Esophagus muscularis mucosa (tissue), 4 donors: ENCODE measurements around the gene GRB7. TPM values are rescaled to one million over a fixed set of nuclear protein-coding genes. Genes with fewer than 3 reads are reported as not detected.

Experiments used
- DNase-seq: peaks from one replicate; pipeline ENCODE4 v3.0.0-alpha.2; 2017; ENCODE audit errors: extremely low spot score
- H3K27ac ChIP-seq, 4 donors: fragments of 200-600 bp; sonication (generic); replicated peaks in 1 of 4; 1 replicate in 3 of 4; 2 replicates in 1 of 4; pipeline ENCODE4 v1.5.1; 2016 to 2019; ENCODE audit warnings: mild to moderate bottlenecking in 1 of 4
- H3K27me3 ChIP-seq, 4 donors: fragments of 200-600 bp; sonication (generic); one replicate each; pipeline versions ENCODE4 v1.5.1 to v1.6.0; 2016 to 2019
- H3K36me3 ChIP-seq, 4 donors: fragments of 200-600 bp; sonication (generic); one replicate each; pipeline ENCODE4 v1.5.1; 2016 to 2019
- H3K4me1 ChIP-seq, 4 donors: fragments of 200-600 bp; sonication (generic); one replicate each; pipeline ENCODE4 v1.5.1; 2016 to 2019
- H3K4me3 ChIP-seq, 4 donors: fragments of 200-600 bp; sonication (generic); 1 replicate in 2 of 4; 2 replicates in 2 of 4; pipeline ENCODE4 v1.5.1; 2016 to 2019; ENCODE audit warnings: mild to moderate bottlenecking in 4 of 4, moderate library complexity in 1 of 4
- H3K9me3 ChIP-seq, 4 donors: fragments of 200-600 bp; sonication (generic); 1 replicate in 3 of 4; 2 replicates in 1 of 4; pipeline ENCODE4 v1.5.1; 2016 to 2019
- CTCF ChIP-seq, 3 experiments: fragments of 200-600 bp in 2 of 3; fragments of 450-650 bp in 1 of 3; sonication (generic) in 2 of 3; IDR thresholded peaks; one replicate each; pipeline ENCODE4 v1.5.1; 2017 to 2019; ENCODE audit warnings: antibody characterized with exemption in 3 of 3, mild to moderate bottlenecking in 2 of 3, moderate library complexity in 1 of 3
- EP300 ChIP-seq: sonication (generic); formaldehyde crosslinking; IDR thresholded peaks from one replicate; pipeline ENCODE4 v1.6.1; 2017; ENCODE audit warnings: antibody characterized with exemption
- POLR2A ChIP-seq: fragments of 450-650 bp; IDR thresholded peaks from one replicate; pipeline ENCODE4 v1.6.1; 2017; ENCODE audit warnings: antibody characterized with exemption, moderate library complexity, mild to moderate bottlenecking, low read depth
- POLR2AphosphoS5 ChIP-seq, 2 donors: sonication (generic); formaldehyde crosslinking; IDR thresholded peaks; one replicate each; pipeline ENCODE4 v1.6.1; 2017; ENCODE audit warnings: antibody characterized with exemption in 2 of 2
- WGBS: methylation state at CpG from one replicate; pipeline ENCODE4 v1.1.5; 2018; 5-methylcytosine and 5-hydroxymethylcytosine counted together
- intact Hi-C: fragments of 100-400 bp; cut with DNase I; formaldehyde crosslinking; loops from one replicate; pipeline ENCODE4 v1.15.1; 2023
- total RNA-seq, 4 donors: library from RNA; depleted of rRNA; stranded (reverse); fragments of >200 nt; gene quantifications; one replicate each; pipeline versions ENCODE4 v1.1.0 to v1.2.1, GENCODE V29; 2016

Gene GRB7
- total RNA-seq, 4 donors from 2014 or later, result 0.23 to 0.83 (median 0.55) TPM

- H3K4me3 ChIP-seq, result peak overlapping the region; percentile 75 to 86 (median 82)
- no peaks in the 10 kb centered on the region for H3K36me3 ChIP-seq
- H3K4me1 ChIP-seq, result peaks cover 20 to 26% (median 24%) of the 10 kb centered on the region in 4 donors
- intact Hi-C loops, result loop anchor here (1.0 to 10.0 kb wide), 3 partner anchors 116 to 201 kb away; partner anchors contain the start of gene STARD3
- peak overlapping the region; percentile 89 to 97 (median 94) for H3K27ac ChIP-seq
- peaks cover 0 to 8% (median 0%) of the 10 kb centered on the region in 4 donors for H3K27me3 ChIP-seq
- no peaks in the 10 kb centered on the region for H3K9me3 ChIP-seq
- TF ChIP-seq POLR2A (no peak), CTCF (IDR thresholded peaks at IDR 0.05) (no peak), EP300 (no peak), POLR2AphosphoS5 (IDR thresholded peaks at IDR 0.05) (no peak)
- no peak for DNase-seq
- 43% methylated on average over 5 of the region's 55 CpGs for WGBS
Observed at GRCh38 chr17:39753514-39754160, 15.9 kb downstream of the GRB7 start.

GRCh38 chr17:39754161-39754957, 16.6 kb downstream of the GRB7 start:
- H3K4me1 ChIP-seq, result peaks cover 20 to 26% (median 24%) of the 10 kb centered on the region in 4 donors
- H3K4me3 ChIP-seq, result peak overlapping the region; percentile 75 to 86 (median 82)
- TF ChIP-seq CTCF (IDR thresholded peaks at IDR 0.05), result peak; percentile 98 to 99 (median 99)
- peak; percentile 83 to 87 for TF ChIP-seq POLR2AphosphoS5 (IDR thresholded peaks at IDR 0.05)
- TF ChIP-seq EP300, result no peak
- WGBS, result 0% methylated on average over 15 of the region's 91 CpGs
- DNase-seq, result peak; percentile 98
- H3K36me3 ChIP-seq, result no peaks in the 10 kb centered on the region
- H3K9me3 ChIP-seq, result no peaks in the 10 kb centered on the region
- peaks cover 0 to 12% (median 0%) of the 10 kb centered on the region in 4 donors for H3K27me3 ChIP-seq
- H3K27ac ChIP-seq, result peak overlapping the region; percentile 89 to 97 (median 94)
- intact Hi-C loops, result loop anchor here (1.0 to 10.0 kb wide), 3 partner anchors 117 to 200 kb away; partner anchors contain the start of gene STARD3

- intact Hi-C loops, result loop anchor here (1.0 to 10.0 kb wide), 3 partner anchors 118 to 200 kb away; partner anchors contain the start of gene STARD3
- peak overlapping the region; percentile 75 to 86 (median 82) for H3K4me3 ChIP-seq
- TF ChIP-seq POLR2AphosphoS5 (IDR thresholded peaks at IDR 0.05) (no peak), EP300 (no peak)
- H3K36me3 ChIP-seq, result no peaks in the 10 kb centered on the region
- DNase-seq, result no peak
- H3K27ac ChIP-seq, result peak overlapping the region; percentile 89 to 97 (median 94)
- WGBS, result 33% methylated on average over 19 of the region's 21 CpGs
- H3K4me1 ChIP-seq, result peaks cover 20 to 25% (median 24%) of the 10 kb centered on the region in 4 donors
- no peaks in the 10 kb centered on the region for H3K9me3 ChIP-seq
- peaks cover 0 to 17% (median 0%) of the 10 kb centered on the region in 4 donors for H3K27me3 ChIP-seq
Observed at GRCh38 chr17:39754958-39755553, 17.3 kb downstream of the GRB7 start.

GRCh38 chr17:39755554-39756379, 18.0 kb downstream of the GRB7 start:
- intact Hi-C loops, result loop anchor here (10.0 kb wide), 1 partner anchor 199 kb away; no protein-coding TSS in a partner anchor
- Histone ChIP-seq H3K4me3 (no peak overlapping the region), H3K4me1 (peaks cover 17 to 25% (median 22%) of the 10 kb centered on the region in 4 donors), H3K36me3 (no peaks in the 10 kb centered on the region), H3K27ac (peak overlapping the region; percentile 89 to 97 (median 94)), H3K9me3 (no peaks in the 10 kb centered on the region), H3K27me3 (peaks cover 0 to 19% (median 0%) of the 10 kb centered on the region in 4 donors)
- no peak for TF ChIP-seq EP300
- TF ChIP-seq POLR2AphosphoS5 (IDR thresholded peaks at IDR 0.05), result no peak
- TF ChIP-seq POLR2A, result no peak
- TF ChIP-seq CTCF (IDR thresholded peaks at IDR 0.05), result no peak
- WGBS, result 60% methylated on average over 16 of the region's 18 CpGs
- no peak for DNase-seq
